Fibroblast of lung (primary cell): ENCODE results near the gene ITFG1.

Source experiments
- CTCF ChIP-seq, 2 donors: IDR thresholded peaks in 1 of 2; conservative IDR thresholded peaks in 1 of 2; 1 replicate in 1 of 2; 2 replicates in 1 of 2; pipeline ENCODE4 v1.5.1; 2011 to 2012; ENCODE audit warnings: low read length in 2 of 2, control low read depth in 1 of 2, inconsistent platforms in 1 of 2, low read depth in 1 of 2, mild to moderate bottlenecking in 1 of 2
- EZH2 ChIP-seq: IDR thresholded peaks from 2 replicates; pipeline ENCODE4 v1.5.1; 2012; ENCODE audit warnings: low read length, control low read depth, mild to moderate bottlenecking; ENCODE audit errors: missing control alignments

DNA sequence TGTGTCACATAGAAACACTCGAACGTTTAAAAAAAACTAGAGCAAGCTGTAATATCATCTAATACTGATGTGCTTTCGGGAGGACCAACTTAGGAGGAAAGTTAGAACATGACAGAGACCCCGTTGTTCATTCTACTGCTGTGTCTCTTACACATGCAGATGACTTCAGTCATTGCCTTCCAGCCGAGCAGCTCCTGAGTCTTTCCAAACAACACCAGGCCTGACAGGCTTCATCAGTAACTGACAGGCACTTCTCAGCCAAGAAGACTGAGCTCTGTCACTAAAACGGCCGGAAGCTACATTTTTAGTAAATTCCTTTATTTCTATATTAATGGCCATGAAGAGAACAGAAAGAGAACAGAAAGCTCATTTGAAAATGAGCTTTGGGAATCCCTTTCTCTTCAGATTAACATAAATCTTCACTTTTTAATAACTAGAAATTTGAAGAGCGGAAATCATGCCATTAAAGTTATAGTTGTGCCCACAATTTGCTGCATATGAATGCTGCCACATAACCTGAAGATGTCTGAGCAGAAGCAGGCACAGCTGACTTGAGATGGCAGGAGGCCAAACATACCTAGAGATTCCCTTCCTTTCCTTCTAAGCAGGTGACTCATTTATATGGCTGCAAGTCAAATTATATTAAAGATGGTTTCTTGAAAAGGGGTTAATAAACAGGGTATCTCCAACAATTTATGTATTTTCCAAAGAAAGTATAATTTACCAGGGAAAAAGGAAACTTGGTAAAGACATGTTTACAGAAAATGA is 148.9 kb downstream of the ITFG1 start:
- TF ChIP-seq CTCF (conservative IDR thresholded peaks at IDR 0.05 in 1 of 2, IDR thresholded peaks at IDR 0.05 in 1 of 2; ENCODE audit: low read depth in 1 of 2, low read length in 2 of 2) (no peak), EZH2 (no peak)
